Prostate gland (tissue), 2 donors: Measurements from ENCODE around the gene LAMA1. TPM values are rescaled to one million over a fixed set of nuclear protein-coding genes. Genes with fewer than 3 reads are reported as not detected.

Experiments
- DNase-seq: peaks from one replicate; pipeline ENCODE4 v3.0.0-alpha.2; 2019; ENCODE audit warnings: low spot score
- H3K27ac ChIP-seq, 2 donors: fragments of 200-600 bp; sonication (generic); 2 replicates each; pipeline ENCODE4 v1.5.1; 2017 to 2019
- H3K27me3 ChIP-seq: fragments of 200-600 bp; sonication (generic); replicated peaks from 2 replicates; pipeline ENCODE4 v1.5.1; 2019; ENCODE audit not compliant: insufficient read depth
- H3K36me3 ChIP-seq, 2 donors: fragments of 200-600 bp; sonication (generic); 1 replicate in 1 of 2; 2 replicates in 1 of 2; pipeline versions ENCODE4 v1.5.1 to v1.8.1; 2017 to 2019
- H3K4me1 ChIP-seq: fragments of 200-600 bp; sonication (generic); replicated peaks from 2 replicates; pipeline ENCODE4 v1.5.1; 2019
- H3K4me3 ChIP-seq, 2 donors: fragments of 200-600 bp; sonication (generic); 2 replicates each; pipeline ENCODE4 v1.5.1; 2017 to 2019
- H3K9me3 ChIP-seq: fragments of 200-600 bp; sonication (generic); 2 replicates; pipeline ENCODE4 v1.5.1; 2017
- POLR2A ChIP-seq: fragments of 450-650 bp; IDR thresholded peaks from one replicate; pipeline ENCODE4 v1.6.1; 2016; ENCODE audit warnings: antibody characterized with exemption, mild to moderate bottlenecking
- POLR2AphosphoS5 ChIP-seq: sonication (generic); formaldehyde crosslinking; IDR thresholded peaks from one replicate; pipeline ENCODE4 v1.6.1; 2017; ENCODE audit warnings: antibody characterized with exemption
- WGBS: methylation state at CpG from one replicate; pipeline ENCODE4 v1.1.5; 2018; 5-methylcytosine and 5-hydroxymethylcytosine counted together
- intact Hi-C: fragments of 100-400 bp; cut with DNase I; formaldehyde crosslinking; loops from one replicate; pipeline ENCODE4 v1.14.2; 2022
- total RNA-seq, 2 donors: library from RNA; depleted of rRNA; stranded (reverse); fragments of >200 nt; gene quantifications; one replicate each; pipeline ENCODE4 v1.1.0, GENCODE V29; 2016
- TF ChIP-seq, protein P1 (sequence below), 4 experiments: fragments of 200-600 bp in 2 of 4; fragments of 450-650 bp in 2 of 4; sonication (generic) in 2 of 4; IDR thresholded peaks; 1 replicate in 3 of 4; 2 replicates in 1 of 4; pipeline ENCODE4 v1.5.1; 2016 to 2019; ENCODE audit warnings: antibody characterized with exemption in 4 of 4, mild to moderate bottlenecking in 2 of 4, moderate library complexity in 2 of 4

The LAMA1 gene
- total RNA-seq, 2 donors from 2014 or later: 1.8 to 59.6 TPM

DNA sequence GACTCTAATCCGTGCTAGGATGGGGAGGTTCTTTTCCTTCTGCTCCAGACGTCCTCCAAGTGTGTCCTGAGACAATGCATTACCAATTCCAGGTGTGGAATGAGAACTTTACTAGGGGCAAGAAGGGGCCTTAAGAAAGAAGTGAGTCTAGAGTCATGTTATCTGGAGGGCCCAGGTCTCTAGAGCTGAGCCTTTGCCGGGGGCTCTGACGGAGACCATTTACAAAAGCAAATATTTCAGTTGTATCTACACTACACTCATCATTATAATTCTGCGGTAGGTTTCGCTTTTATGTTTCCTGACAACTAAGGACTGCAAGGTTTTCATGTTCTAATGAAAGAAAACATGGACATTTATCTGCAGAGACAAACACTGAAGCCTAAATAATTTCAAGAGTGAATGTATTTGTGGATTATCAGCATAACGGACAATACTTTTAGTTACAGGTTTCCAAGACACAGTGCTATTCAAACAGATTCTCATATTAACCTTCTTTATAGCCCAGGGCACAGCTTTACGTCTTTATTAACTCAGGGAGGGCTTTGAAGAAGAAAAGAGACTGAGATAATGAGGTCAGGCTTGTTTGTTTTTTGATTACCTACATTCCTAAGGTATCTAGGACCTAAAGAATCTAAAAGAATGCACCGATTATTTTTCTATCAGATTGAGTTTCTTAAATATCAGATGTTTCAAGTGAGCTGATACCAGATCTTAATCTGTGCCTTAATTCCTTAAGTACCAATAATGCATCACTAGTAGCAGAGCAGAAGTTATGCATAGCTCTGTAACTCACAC, 15.0 kb upstream of the LAMA1 start:
- intact Hi-C loops: no loop called here
- TF ChIP-seq, protein P1, sequence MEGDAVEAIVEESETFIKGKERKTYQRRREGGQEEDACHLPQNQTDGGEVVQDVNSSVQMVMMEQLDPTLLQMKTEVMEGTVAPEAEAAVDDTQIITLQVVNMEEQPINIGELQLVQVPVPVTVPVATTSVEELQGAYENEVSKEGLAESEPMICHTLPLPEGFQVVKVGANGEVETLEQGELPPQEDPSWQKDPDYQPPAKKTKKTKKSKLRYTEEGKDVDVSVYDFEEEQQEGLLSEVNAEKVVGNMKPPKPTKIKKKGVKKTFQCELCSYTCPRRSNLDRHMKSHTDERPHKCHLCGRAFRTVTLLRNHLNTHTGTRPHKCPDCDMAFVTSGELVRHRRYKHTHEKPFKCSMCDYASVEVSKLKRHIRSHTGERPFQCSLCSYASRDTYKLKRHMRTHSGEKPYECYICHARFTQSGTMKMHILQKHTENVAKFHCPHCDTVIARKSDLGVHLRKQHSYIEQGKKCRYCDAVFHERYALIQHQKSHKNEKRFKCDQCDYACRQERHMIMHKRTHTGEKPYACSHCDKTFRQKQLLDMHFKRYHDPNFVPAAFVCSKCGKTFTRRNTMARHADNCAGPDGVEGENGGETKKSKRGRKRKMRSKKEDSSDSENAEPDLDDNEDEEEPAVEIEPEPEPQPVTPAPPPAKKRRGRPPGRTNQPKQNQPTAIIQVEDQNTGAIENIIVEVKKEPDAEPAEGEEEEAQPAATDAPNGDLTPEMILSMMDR (IDR thresholded peaks at IDR 0.05): no peak
- TF ChIP-seq POLR2AphosphoS5: no peak
- no peak for TF ChIP-seq POLR2A
- WGBS: 53% methylated on average over 9 of the region's 9 CpGs

DNA sequence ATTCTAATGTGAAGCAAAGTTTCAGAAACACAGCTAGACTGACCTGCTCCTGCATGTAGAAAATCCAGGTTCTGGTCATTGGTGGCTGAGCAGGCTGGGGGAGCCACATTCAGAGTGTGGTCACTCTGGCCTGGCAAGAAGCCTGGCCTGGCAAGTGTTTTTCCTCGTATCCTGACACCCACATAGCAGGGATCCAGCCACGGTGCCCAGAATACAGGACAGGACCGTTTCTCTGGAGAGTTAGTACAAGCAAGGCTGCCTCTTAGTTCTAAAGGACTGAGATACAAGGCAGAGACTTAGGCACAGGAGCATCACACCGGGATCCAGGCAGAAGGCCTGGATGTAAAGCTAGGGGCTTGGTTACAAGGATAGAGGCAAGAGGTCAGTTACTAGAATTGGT, 4.8 kb upstream of the LAMA1 start:
- DNase-seq: no peak
- intact Hi-C loops: no loop called here
- Histone ChIP-seq H3K36me3 (no peaks in the 10 kb centered on the region), H3K4me3 (no peak overlapping the region), H3K27me3 (no peaks in the 10 kb centered on the region), H3K4me1 (no peaks in the 10 kb centered on the region), H3K9me3 (no peaks in the 10 kb centered on the region), H3K27ac (no peak overlapping the region)
- 77% methylated on average over 4 of the region's 4 CpGs for WGBS
- TF ChIP-seq, protein P1 (IDR thresholded peaks at IDR 0.05): no peak
- TF ChIP-seq POLR2A (no peak), POLR2AphosphoS5 (no peak)

More for the DNA sequence above, 15.0 kb upstream of the LAMA1 start:
- Histone ChIP-seq H3K4me1 (no peaks in the 10 kb centered on the region), H3K27ac (no peak overlapping the region), H3K27me3 (no peaks in the 10 kb centered on the region), H3K9me3 (no peaks in the 10 kb centered on the region), H3K4me3 (no peak overlapping the region), H3K36me3 (no peaks in the 10 kb centered on the region)
- no peak for DNase-seq

DNA sequence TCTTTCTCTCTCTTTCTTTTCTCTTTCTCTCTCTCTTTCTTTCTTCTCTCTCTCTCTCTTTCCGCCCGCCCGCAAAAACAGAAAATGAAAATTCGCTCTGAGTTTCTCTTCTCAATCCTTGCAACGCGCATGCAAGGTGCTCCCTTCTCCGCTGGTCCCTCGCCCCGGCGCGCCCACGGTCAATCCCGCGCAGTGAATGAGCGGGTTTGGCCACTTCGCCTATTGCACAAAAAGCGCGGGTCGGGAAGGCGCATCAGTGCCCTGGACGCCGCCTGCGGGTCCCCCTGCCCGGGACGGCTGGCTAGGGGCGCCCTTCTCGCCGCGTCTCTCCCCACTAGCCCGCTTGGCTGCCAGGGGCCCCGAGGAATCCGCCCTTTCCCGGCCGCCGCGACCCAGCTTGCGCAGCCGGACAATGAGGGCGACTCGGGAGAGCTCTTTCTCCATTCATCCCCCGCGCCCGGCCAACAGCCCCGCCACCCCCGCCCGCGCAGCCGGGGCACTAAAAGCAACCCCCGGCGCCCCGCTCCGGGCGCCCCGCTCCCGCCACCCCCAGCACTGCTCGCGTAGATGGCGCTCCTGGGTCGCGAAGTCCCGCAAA, 706 bp downstream of the LAMA1 start:
- TF ChIP-seq POLR2AphosphoS5 (no peak), POLR2A (no peak)
- TF ChIP-seq, protein P1 (IDR thresholded peaks at IDR 0.05): no peak
- no peaks in the 10 kb centered on the region for H3K9me3 ChIP-seq
- WGBS: 1% methylated on average over 51 of the region's 61 CpGs
- no peaks in the 10 kb centered on the region for H3K4me1 ChIP-seq
- no peak for DNase-seq
- peak overlapping the region; percentile 25 to 39 for H3K4me3 ChIP-seq
- H3K27me3 ChIP-seq: no peaks in the 10 kb centered on the region
- H3K36me3 ChIP-seq: no peaks in the 10 kb centered on the region
- no peak overlapping the region for H3K27ac ChIP-seq
- intact Hi-C loops: no loop called here

DNA sequence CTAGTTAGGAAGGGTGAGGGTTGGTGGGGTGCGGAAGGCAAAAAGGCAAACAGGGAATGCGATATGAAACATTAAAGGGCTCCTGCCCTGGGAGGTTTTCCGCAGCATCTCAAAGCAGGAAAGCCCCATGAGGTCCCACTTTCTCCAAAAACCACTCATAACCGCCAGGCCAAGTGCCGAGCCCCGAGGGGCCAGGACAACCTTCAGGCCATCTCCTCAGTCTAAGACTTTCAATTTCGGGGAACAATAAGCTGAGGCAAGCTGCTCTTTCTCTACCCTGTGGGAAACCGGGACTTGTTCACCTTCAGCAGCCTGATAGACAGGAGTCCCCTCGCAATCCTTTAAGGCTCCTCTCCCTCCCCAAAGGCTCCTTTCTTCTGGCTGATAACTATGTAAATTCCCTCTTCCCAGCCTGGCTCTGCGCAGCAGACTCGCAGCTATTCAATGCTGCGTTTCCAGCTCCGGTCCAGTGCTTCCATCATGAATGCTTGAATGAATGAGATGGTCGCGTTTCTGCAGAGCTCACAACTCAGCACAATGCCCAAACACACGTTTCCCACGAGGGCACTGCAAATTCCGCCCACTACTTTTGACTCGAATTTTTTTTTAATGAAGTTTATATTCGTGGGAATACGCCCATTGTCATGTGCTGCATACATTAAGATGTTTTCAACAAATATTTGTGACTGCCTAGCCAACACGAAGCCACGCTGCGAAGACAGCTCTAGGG, 1.4 kb downstream of the LAMA1 start:
- intact Hi-C loops: no loop called here
- 12% methylated on average over 24 of the region's 24 CpGs for WGBS
- Histone ChIP-seq H3K4me1 (no peaks in the 10 kb centered on the region), H3K27me3 (peaks cover under 1% of the 10 kb centered on the region), H3K4me3 (peak overlapping the region; percentile 25 to 39), H3K9me3 (no peaks in the 10 kb centered on the region), H3K27ac (no peak overlapping the region), H3K36me3 (no peaks in the 10 kb centered on the region)
- TF ChIP-seq POLR2AphosphoS5 (no peak), POLR2A (no peak)
- TF ChIP-seq, protein P1 (IDR thresholded peaks at IDR 0.05): no peak
- DNase-seq: no peak
